ENCODE measurements around the gene ZPR1.

Gene ZPR1

DNA sequence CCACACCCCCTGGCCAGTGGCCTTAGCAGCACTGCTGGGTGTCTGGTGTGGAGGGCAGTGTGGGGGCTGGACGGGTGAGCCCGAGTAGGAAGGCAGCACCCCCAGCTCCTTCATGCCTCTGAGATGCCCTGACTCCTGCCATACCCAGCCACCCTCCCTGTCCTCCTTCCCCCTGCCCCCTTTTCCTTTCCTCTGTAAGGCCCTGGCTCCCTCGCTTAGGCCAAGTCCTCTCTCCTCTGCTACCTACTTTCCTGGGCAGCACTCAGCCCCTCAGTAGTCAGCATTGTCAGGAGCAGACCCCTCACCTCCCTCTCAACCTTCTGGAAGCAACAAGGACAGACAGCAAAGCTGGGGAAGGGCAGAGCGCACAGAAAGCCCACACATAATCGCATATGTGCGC lies 63.0 kb downstream of the ZPR1 start:
- in situ Hi-C loops (cut with MboI; ENCODE audit: low pct_unique_long_range_greater_than_20kb, low sequenced_read_pairs, unreplicated experiment) = no loop called here

More for the DNA sequence above, 63.0 kb downstream of the ZPR1 start:
- DNase-seq (ENCODE audit: low spot score) = no peak
- TF ChIP-seq, protein P1, sequence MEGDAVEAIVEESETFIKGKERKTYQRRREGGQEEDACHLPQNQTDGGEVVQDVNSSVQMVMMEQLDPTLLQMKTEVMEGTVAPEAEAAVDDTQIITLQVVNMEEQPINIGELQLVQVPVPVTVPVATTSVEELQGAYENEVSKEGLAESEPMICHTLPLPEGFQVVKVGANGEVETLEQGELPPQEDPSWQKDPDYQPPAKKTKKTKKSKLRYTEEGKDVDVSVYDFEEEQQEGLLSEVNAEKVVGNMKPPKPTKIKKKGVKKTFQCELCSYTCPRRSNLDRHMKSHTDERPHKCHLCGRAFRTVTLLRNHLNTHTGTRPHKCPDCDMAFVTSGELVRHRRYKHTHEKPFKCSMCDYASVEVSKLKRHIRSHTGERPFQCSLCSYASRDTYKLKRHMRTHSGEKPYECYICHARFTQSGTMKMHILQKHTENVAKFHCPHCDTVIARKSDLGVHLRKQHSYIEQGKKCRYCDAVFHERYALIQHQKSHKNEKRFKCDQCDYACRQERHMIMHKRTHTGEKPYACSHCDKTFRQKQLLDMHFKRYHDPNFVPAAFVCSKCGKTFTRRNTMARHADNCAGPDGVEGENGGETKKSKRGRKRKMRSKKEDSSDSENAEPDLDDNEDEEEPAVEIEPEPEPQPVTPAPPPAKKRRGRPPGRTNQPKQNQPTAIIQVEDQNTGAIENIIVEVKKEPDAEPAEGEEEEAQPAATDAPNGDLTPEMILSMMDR (IDR thresholded peaks at IDR 0.05; ENCODE audit: extremely low read depth, insufficient read depth, missing control alignments) = no peak

All from GM13977 (cell line).